SH-SY5Y (cell line): Measurements from ENCODE around the gene RASSF7.

Experiments used
- GATA2 ChIP-seq: IDR thresholded peaks from 2 replicates; pipeline ENCODE4 v1.6.1; 2011; ENCODE audit warnings: mild to moderate bottlenecking, low read depth, low read length
- GATA3 ChIP-seq: IDR thresholded peaks from 2 replicates; pipeline ENCODE4 v1.6.1; 2011; ENCODE audit warnings: low read depth, mild to moderate bottlenecking, low read length, moderate library complexity

- no peak for TF ChIP-seq GATA3
- TF ChIP-seq GATA2, result no peak
Observed at GRCh38 chr11:581342-581741, 20.6 kb downstream of the RASSF7 start.
